ENCODE measurements around the gene GGA3. TPM values are rescaled to one million over a fixed set of nuclear protein-coding genes. Genes with fewer than 3 reads are reported as not detected.
"Not testable (repeated sequence)": the region's sequence is repeated elsewhere in the genome, so short reads cannot be mapped to it uniquely, and the experiment has no call there.

GGA3 gene
- polyA plus RNA-seq, 1 experiment = 25.0 TPM

GRCh38 chr17:75287221-75287620 is 25.8 kb upstream of the GGA3 start:
- Histone ChIP-seq H3K4me3 (ENCODE audit: low read depth, low read length) (no peak overlapping the region), H3K9me3 (ENCODE audit: control insufficient read depth, insufficient read depth, low read length) (no peaks in the 10 kb centered on the region), H3K27me3 (ENCODE audit: control insufficient read depth, insufficient read depth, low read length) (no peaks in the 10 kb centered on the region), H3K27ac (ENCODE audit: low read depth, low read length) (no peak overlapping the region)
- CTCF ChIA-PET = no interaction called here
- POLR2A ChIA-PET = no interaction called here
- DNase-seq (ENCODE audit: low read depth, low spot score) = no peak
- no peak for TF ChIP-seq CTCF (IDR thresholded peaks at IDR 0.05; ENCODE audit: low read depth, low read length)

GRCh38 chr17:75285123-75285522 is 23.7 kb upstream of the GGA3 start:
- H3K4me3 ChIP-seq (ENCODE audit: low read depth, low read length) = no peak overlapping the region
- no peak for DNase-seq (ENCODE audit: low read depth, low spot score)
- H3K27me3 ChIP-seq (ENCODE audit: control insufficient read depth, insufficient read depth, low read length) = no peaks in the 10 kb centered on the region
- ChIA-PET POLR2A (interaction anchor here (0.9 kb wide), 1 partner anchor 120 kb away, joined by 9 read pairs; the partner anchor contains the start of gene GRB2), CTCF (interaction anchor here (0.6 to 5.4 kb wide), 2 partner anchors 14 to 38 kb away, joined by 4 to 32 read pairs; partner anchors contain the start of gene MIF4GD)
- H3K27ac ChIP-seq (ENCODE audit: low read depth, low read length) = no peak overlapping the region
- no peak for TF ChIP-seq CTCF (IDR thresholded peaks at IDR 0.05; ENCODE audit: low read depth, low read length)
- no peaks in the 10 kb centered on the region for H3K9me3 ChIP-seq (ENCODE audit: control insufficient read depth, insufficient read depth, low read length)

- H3K9me3 ChIP-seq (ENCODE audit: control insufficient read depth, insufficient read depth, low read length); POLR2A ChIA-PET; DNase-seq (ENCODE audit: low read depth, low spot score); H3K27me3 ChIP-seq (ENCODE audit: control insufficient read depth, insufficient read depth, low read length); H3K27ac ChIP-seq (ENCODE audit: low read depth, low read length); H3K4me3 ChIP-seq (ENCODE audit: low read depth, low read length): not testable (repeated sequence)
- CTCF ChIA-PET = interaction anchor here (0.9 to 5.4 kb wide), 2 partner anchors 9 kb away, joined by 4 to 32 read pairs; partner anchors contain the start of gene MIF4GD
Observed at GRCh38 chr17:75280189-75280588, 18.8 kb upstream of the GGA3 start.

- no peak overlapping the region for H3K4me3 ChIP-seq (ENCODE audit: low read depth, low read length)
- POLR2A ChIA-PET = interaction anchor here (0.8 kb wide), 1 partner anchor 179 kb away, joined by 3 read pairs; the partner anchor contains the start of gene TMEM94
- no peak for DNase-seq (ENCODE audit: low read depth, low spot score)
- peak overlapping the region; percentile 11 for H3K27ac ChIP-seq (ENCODE audit: low read depth, low read length)
- no peak for TF ChIP-seq CTCF (IDR thresholded peaks at IDR 0.05; ENCODE audit: low read depth, low read length)
- CTCF ChIA-PET = interaction anchor here (1.6 kb wide), 1 partner anchor 45 kb away, joined by 4 read pairs; no protein-coding TSS in a partner anchor
- no peaks in the 10 kb centered on the region for H3K27me3 ChIP-seq (ENCODE audit: control insufficient read depth, insufficient read depth, low read length)
- H3K9me3 ChIP-seq (ENCODE audit: control insufficient read depth, insufficient read depth, low read length) = no peaks in the 10 kb centered on the region
Observed at GRCh38 chr17:75277664-75278071, 16.3 kb upstream of the GGA3 start.

- POLR2A ChIA-PET = no interaction called here
- DNase-seq (ENCODE audit: low read depth, low spot score) = no peak
- no peak overlapping the region for H3K4me3 ChIP-seq (ENCODE audit: low read depth, low read length)
- no peaks in the 10 kb centered on the region; the same call in 1 of the 2 replicates for H3K9me3 ChIP-seq (ENCODE audit: control insufficient read depth, insufficient read depth, low read length)
- CTCF ChIA-PET = interaction anchor here (1.8 kb wide), 1 partner anchor 138 kb away, joined by 5 read pairs; no protein-coding TSS in a partner anchor
- no peak overlapping the region for H3K27ac ChIP-seq (ENCODE audit: low read depth, low read length)
- TF ChIP-seq CTCF (IDR thresholded peaks at IDR 0.05; ENCODE audit: low read depth, low read length) = no peak
- no peaks in the 10 kb centered on the region for H3K27me3 ChIP-seq (ENCODE audit: control insufficient read depth, insufficient read depth, low read length)
Observed at GRCh38 chr17:75273977-75274708, 12.7 kb upstream of the GGA3 start.
